OCI-LY3 (cell line): ENCODE results near the gene ADRA2B.

Experiments used
- CTCF ChIP-seq: fragments of 200-600, 300-600 bp; sonication (generic); IDR thresholded peaks from 2 replicates; pipeline ENCODE4 v1.5.1; 2014; ENCODE audit warnings: antibody characterized with exemption, low read length, low read depth
- EZH2phosphoT487 ChIP-seq: fragments of 200-600 bp; shearing (Covaris generic); IDR thresholded peaks from 2 replicates; pipeline ENCODE4 v1.6.1; 2018; ENCODE audit warnings: antibody characterized with exemption, mixed run types, low read depth

DNA sequence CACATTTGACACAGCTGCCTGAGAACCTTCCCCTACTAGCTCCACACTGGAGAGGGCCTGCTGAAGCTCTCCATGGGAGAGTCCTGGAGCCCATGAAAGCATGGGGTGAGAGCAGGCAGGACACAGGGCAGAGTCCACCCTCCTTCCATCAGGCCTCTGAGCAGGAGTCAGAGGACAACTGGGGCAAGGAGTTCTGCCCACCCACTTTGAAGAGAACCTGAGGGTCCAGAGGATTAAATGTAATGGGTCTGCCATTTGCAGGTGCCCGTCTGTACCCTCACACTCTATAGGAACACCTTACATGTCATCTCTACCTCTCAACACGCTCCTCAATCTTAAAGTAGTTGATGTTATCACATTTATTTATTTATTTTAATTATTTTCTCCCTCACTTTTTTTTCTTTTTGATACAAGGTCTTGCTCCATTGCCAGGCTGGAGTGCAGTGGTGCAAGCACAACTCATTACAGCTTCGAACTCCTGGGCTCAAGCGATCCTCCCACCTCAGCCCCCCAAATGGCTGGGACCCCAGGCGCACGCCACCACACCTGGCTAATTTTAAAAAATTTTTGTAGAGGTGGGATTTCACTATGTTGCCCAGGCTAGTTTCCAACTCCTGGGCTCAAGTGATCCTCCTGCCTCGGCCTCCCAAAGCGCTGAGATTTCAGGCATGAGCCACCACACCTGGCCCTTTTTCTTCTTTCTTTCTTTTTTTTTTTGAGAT lies 10.2 kb downstream of the ADRA2B start:
- TF ChIP-seq CTCF (no peak), EZH2phosphoT487 (no peak)
